ENCODE measurements around the gene ATRNL1.

DNA sequence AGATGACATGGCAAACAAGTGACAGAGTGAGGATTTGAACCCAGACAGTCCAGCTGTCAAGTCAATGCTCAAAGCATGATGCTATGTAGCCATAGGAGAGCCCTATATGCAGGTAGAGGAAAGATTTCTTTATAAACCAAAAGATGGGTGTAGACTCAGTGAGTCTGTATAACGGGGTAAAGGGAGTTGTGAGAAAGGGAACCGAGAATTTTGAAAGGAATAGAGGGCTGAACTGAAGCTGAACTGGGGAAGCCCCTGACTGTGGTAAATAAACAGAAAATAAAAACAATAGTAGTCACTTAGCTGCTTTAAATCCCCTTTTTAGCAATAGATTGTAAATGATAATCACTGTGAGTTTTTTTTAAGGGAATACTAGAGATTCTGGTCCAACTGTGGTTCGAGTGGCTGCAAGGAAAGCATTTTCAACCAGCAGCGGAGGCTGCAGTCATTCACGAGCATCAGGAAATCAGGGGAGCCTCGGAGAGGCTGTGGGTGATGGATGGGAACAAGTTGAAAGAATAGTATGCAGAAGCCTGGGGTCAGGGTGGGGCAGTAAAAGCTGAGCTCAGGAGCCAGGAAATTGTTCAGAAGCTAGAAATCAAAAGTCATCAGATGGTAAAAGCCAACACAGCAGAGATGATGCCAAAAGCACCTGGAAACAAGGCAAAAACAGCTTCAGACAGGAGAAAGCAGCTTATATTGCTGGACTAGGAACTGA, 786.4 kb downstream of the ATRNL1 start:
- TF ChIP-seq, protein P1, sequence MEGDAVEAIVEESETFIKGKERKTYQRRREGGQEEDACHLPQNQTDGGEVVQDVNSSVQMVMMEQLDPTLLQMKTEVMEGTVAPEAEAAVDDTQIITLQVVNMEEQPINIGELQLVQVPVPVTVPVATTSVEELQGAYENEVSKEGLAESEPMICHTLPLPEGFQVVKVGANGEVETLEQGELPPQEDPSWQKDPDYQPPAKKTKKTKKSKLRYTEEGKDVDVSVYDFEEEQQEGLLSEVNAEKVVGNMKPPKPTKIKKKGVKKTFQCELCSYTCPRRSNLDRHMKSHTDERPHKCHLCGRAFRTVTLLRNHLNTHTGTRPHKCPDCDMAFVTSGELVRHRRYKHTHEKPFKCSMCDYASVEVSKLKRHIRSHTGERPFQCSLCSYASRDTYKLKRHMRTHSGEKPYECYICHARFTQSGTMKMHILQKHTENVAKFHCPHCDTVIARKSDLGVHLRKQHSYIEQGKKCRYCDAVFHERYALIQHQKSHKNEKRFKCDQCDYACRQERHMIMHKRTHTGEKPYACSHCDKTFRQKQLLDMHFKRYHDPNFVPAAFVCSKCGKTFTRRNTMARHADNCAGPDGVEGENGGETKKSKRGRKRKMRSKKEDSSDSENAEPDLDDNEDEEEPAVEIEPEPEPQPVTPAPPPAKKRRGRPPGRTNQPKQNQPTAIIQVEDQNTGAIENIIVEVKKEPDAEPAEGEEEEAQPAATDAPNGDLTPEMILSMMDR (IDR thresholded peaks at IDR 0.05) = no peak
- TF ChIP-seq POLR2A (IDR thresholded peaks at IDR 0.05) = no peak
